Activated gamma-delta T cell (primary cell): ENCODE measurements around the gene CFDP1.
"Not testable (repeated sequence)": the region's sequence is repeated elsewhere in the genome, so short reads cannot be mapped to it uniquely, and the experiment has no call there.

Source experiments
- DNase-seq: peaks from one replicate; lab custom pipeline; 2025; lab: John Stamatoyannopoulos, UW

The CFDP1 gene

DNA sequence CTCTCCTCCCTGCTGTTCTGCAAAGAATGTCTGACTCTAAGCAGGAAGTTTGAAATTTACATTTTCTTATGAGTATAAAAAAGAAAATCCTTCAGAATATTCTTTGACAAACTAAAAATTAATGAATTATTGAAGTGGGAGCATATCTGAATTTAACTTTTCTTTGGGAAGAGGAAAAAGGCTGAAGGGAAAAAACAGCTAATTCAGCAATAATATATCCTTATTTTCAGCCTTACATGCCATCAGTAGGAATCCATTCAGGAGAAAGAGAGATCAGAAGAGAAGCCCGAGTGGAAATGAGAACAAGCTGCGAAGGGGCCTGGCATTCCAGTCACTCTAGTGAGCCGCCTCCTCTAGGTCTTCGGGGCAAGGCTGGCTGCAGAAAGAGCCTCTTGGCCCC lies 140.1 kb downstream of the CFDP1 start:
- DNase-seq, result no peak

DNA sequence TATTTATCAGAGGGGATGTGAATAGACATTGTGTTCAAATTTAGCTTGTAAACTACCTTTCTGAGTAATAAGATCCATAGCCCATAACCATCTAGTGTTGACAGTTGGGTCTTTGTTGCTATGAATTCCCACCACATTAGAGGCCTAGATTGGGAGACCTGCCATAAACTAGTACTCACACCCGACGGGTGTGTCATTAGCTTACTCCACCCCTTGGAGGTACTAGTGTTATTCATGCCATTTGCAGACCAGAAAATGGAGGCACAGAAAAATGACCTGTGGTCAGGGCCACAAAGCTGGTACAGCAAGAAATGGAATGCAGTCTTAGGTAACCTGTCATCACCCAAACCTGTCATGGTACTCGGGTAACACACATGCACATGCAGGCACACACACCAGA lies 140.6 kb downstream of the CFDP1 start:
- no peak for DNase-seq

DNA sequence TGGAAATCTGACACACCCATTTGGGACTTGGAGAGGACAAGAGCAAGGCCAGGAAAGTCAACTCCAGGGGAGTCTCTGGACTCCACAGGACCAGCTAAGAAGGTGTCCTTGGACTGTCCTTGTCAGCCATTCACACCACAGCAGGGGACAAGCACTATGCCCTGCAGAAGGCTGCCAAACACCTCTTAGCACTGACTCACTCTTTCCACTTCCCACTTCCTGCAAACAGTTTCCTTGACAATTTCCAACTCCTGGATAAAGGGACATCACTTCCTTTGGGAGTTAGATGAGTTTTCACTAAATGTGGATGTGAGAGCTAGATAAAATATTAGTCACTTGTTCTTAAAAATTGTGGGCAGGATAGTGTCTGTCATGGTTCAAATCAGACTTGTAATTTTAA lies 144.1 kb downstream of the CFDP1 start:
- DNase-seq, result no peak

DNA sequence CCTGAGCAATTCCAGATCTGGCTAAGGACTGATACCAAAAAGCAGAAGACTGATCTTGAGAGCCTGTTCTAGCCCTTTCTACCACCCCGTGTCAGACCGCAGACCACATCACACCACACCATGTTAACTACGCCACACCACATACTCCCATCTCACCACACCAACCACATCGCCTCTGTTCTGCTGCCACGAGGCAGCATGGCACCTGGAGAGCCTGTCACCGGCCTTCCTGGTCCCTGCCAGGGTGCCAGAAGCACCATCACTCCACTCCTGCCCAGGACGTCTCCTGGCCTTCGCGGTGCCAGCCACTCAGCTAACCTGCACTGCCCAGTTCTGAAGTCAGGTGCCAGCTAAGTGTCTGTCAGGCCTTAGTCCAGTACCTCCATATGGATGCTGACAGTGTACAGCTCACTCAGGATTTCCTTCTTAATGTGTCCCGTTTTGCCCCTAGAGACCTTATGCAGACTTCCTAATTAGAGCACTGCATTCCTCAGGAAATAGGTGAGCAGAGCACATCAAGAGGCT lies 144.6 kb downstream of the CFDP1 start:
- DNase-seq, result no peak

DNA sequence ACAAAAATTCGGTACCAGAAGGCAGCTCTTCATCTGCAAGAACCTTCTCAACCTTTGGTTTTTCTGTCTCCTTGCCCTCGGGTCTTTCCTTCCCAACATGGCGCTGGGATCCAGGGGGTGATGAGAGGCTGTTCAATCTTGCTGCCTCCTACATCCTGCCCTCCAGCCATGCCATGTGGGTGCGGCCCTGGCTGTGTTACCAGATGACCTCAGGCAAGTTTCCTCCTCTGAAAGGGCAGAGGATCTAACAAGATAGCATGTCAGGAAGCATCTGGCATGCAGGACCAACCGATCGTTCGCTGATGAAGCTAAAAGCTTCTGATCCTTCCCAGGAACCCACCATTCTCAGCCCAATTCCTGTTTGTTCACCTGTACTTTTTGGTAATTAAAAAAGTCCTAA lies 145.1 kb downstream of the CFDP1 start:
- DNase-seq, result no peak

DNA sequence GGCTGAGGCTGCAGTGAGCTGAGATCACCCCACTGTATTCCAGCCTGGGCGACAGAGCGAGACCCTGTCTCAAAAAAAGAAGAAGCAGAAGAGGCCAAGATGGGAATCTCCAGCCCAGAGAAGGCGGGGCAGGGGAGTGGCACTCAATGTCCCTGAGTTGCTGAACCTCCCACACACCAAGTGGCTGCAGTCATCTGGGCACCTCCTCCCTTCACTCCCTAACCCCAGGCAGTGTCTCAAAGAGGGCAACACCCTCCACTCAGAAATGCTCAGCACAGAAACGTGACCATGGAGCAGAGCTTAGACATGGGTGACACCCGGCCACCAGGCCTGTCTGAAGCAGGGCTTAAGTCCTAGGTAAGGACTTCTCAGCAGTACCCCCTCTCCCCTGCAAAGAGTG lies 145.6 kb downstream of the CFDP1 start:
- no peak for DNase-seq

DNA sequence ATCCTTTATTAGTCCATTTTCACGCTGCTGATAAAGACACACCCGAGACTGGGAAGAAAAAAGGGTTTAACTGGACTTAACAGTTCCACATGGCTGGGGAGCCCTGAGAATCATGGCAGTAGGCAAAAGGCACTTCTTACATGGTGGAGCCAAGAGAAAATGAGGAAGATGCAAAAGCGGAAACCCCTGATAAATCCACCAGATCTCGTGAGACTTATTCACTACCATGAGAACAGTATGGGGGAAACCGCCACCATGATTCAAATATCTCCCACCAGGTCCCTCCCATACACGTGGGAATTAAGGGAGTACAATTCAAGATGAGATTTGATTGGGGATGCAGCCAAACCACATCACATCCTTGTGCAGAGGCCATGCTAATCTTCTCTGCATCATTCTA lies 146.9 kb downstream of the CFDP1 start:
- DNase-seq, result no peak

DNA sequence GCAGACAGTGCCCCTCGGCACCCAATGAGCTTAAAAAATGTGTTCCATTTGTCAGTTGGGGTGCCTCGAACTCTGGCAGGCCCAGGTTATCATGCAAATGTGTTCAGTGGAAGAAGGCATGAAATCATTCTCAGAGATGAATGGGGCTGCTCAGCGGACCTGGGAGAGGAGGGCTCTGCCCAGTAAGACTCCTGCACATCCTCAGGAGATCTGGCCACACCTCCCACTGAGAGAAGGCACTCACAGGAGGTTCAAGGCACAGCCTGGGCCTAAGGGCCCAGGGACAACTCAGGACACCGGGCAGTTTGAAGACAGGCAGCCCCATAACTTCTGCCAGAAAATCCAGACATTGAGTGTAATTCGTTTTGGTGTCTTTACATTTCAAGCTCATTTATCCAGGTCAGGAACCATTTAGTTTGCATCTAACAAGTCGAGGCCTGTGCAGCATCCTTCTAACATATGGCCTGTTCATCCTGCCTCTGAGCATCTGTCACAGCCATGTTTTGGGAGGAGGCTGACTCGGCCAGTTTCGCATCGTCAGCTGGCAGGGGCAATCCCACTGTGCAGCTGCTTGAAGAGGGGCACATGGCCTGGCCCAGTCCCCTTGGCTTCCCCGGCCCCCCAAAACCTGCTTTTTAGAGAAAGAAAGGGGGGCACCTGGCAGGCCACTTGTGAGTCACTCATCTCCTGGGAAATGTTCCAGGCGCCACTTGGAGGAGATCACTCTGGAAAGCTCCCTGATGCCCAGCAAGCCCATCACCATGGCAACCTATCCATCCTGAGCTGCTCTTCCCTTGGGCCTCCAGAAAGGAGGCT lies 150.6 kb downstream of the CFDP1 start:
- no peak for DNase-seq

DNA sequence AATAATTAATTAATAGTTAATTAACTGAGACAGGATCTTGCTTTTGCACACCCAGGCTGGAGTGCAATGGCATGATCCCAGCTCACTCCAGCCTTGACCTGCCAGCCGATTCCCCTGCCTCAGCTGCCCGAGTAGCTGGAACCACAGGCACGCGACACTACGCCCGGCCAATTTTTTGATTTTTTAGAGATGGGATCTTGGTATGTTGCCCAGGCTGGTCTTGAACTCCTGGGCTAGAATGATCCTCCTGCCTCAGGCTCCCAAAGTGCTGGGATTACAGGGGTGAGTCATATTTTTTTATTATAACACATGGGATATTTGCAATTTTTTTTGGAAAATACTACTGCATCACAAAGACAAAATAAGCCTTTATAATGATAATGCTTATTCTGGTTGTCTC lies 151.5 kb downstream of the CFDP1 start:
- DNase-seq, result no peak

DNA sequence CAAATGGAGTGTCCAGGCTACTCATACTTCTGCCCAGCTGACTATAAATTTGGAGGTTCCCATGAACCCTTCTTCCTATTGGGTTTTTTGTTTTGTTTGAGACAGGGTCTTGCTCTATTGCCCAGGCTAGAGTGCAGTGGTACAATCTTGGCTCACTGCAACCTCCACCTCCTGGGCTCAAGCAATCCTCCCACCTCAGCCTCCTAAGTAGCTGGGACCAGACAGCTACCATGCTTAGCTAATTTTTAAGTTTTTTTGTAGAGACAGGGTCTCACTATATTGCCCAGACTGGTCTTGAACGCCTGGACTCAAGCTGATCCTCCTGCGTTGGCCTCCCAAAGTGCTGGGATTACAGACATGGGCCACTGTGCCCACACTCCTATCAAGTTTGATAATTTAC lies 152.3 kb downstream of the CFDP1 start:
- not testable (repeated sequence) for DNase-seq

DNA sequence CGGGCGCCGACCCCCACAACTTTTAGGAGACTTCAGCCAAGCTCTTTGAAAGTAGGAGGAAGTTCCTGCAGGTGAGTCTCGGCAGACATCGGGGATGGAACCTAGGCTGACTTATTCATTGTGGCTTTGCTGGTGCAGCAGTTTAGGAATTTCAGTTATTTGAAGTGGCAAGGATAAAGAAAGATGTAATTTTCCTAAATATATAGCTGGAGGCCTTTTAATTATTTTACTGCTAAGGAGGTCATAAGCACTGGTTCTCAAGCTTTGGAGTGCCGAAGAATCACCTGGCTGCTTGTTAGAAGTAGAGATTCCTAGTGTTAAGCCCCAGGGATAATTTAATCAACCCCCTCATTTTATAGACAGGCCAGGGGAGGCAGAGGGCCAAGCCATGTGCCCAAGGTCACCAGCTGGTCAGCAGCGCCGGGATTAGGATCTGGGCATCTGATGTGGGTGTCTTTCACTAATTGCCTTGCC lies 152.9 kb downstream of the CFDP1 start:
- DNase-seq, result no peak

DNA sequence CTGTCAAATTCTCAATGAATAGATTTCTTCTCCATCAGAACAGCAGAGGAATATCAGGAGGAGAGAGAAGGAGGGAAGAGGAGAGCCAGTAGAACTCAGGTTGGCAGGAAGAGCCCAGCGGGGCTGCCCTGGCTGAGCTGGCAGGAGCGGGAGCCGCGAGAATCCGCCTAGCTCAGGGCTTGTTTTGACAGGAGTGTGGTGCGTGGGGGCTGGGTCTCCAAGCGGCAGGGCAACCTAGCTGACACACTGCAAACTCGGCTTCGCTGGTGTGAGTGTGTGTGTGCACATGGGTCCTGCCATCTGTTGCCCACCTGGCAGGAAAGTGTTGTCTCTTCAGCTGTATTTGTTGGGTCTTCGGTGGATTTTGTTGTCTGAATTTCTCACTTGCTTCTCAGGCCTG lies 154.0 kb downstream of the CFDP1 start:
- no peak for DNase-seq

DNA sequence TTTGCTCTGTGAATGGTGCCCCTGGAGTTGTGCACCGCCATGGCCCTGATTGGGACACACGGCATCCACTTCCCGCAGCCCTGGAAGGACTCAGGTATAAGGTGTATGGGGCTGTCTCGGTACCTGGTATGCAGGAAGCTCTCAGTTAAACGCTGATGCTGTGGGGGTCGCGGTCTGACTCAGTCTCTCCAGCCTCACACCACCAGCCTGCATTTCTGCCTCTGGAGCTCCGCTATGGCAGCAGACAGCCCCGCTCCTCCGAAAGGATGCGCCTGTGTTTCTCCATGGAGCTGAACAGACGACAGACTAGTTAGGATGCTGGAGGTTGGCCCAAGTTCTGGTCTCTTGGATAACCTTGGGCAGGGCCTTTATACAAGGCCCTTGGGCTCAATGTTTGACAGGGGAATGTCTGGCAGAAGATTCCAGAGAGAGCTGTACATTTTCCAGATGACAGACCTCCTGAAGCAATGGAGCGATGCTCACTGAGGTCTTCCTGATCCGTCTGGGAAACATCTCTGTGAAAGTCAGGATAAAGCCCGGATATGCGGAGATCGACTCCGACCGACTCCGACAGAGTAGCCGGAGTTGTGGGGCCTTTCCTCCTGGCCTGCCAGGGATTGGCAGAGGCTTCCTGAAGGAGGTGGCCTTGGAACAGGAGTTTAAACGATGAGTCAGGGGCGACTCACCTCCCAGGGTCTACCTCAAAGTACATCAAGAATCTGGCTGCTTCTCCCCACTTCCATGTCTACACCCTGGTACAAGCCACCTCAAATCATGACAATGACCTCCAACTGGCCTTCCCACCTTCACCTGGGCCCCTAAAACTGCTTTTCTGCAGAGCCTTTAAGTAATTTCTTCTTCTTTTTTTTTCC lies 160.0 kb downstream of the CFDP1 start:
- no peak for DNase-seq

DNA sequence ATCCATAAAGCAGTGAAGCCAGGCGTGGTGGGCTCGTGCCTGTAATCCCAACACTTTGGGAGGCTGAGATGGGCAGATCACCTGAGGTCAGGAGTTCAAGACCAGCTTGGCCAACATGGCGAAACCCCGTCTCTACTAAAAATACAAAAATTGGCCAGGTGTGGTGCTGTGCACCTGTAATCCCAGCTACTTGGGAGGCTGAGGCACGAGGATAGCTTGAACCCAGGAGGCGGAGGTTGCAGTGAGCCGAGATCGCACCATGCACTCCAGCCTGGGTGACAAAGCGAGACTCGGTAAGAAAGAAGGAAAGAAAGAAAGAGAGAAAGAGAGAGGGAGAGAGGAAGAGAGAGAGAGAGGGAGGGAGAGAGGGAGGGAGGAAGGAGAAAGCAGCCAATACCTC lies 160.7 kb downstream of the CFDP1 start:
- not testable (repeated sequence) for DNase-seq

DNA sequence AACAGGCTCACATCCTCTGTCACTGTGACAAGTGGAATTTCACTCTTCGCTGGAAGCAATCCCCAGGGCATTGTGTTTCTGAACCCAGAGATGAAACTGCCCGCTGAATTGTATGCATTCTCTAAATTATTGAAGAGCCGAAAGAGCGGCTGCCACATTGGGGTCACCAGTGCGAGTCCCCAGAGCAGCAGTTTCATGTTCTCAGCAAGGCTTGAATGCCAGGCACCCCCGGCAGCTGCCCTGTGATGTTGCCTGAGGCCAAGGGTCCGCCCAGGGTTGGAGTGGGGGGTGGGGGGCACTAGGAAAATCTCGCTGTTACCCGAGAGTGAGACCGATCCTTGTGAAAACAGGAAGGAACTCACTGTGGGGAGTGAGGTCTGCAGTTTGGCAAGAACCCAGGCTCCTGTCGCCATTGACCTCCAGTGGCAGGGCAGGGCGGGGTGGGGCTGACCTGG lies 161.2 kb downstream of the CFDP1 start:
- DNase-seq, result no peak

DNA sequence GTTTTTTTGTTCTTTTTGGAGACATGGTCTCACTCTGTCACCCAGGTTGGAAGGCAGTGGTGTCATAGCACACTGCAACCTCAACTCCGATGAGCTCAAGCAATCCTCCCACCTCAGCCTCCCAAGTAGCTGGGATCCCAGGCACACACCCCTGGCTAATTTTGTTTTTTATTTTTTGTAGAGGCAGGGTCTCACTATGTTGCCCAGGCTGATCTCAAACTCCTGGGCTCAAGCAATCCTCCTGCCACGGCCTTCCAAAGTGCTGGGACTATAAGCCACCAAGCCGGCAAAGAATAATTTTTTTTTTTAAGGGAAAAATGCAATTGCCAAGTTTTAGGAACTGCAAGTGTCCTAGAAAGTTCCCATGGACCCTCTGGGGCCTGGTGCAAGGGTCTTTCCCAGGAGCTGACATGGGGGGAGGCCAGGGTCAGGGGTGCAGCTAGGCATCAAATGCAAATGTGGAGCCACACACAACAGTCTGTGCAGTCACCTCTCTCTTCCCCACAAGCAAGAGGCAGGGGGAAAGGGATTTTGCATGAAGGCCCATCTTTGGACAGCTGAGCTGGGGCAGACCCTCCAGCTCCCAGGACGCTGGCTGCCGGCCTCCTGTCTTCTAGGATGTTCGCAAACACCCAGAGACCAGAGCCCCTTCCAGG lies 161.7 kb downstream of the CFDP1 start:
- no peak for DNase-seq

DNA sequence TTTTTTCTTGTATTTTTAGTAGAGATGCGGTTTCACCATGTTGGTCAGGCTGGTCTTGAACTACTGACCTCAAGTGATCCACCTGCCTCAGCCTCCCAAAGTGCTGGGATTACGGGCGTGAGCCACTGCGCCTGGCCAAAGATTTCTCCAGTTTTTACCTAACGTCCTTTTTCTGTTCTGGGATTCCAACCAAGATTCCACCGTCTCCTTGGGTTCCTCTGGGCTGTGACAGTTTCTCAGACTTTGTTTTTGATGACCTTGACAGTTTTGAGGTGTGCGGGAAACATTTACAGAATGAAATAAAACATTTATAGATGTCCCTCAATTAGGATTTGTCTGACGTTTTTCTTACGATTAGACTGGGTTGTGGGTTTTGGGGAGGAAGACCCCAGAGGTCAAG lies 163.9 kb downstream of the CFDP1 start:
- not testable (repeated sequence) for DNase-seq

DNA sequence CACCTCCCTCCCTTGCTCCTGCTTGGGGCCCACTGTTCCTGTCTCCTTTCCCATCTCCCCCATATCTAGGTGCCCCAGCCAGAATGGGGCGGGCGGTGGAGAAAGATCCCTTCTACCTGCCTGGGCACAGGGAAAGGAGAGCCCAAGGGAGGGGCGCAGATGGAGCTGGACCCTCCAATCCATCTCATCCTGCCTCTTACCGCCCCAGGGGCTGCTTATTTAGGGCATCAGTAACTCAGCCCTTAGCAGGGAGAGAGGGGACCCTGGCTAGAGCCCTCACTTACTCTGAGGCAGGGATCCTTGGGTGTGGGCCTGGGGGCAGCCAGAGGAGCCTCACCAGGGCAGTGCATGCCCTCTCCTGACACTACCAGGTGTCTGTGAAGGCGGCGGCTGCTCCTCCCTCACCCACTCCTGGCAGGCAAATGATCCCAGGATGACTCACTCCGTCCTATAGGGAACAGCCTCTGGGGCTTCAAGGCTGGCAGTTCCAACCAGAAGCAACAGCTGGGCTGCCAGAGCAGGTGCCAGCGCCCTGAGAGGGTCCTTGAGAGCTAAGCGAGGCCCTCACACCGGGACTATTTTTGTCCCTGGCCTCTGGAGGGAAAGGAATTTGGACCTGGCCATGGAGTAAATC lies 165.6 kb downstream of the CFDP1 start:
- DNase-seq, result no peak

DNA sequence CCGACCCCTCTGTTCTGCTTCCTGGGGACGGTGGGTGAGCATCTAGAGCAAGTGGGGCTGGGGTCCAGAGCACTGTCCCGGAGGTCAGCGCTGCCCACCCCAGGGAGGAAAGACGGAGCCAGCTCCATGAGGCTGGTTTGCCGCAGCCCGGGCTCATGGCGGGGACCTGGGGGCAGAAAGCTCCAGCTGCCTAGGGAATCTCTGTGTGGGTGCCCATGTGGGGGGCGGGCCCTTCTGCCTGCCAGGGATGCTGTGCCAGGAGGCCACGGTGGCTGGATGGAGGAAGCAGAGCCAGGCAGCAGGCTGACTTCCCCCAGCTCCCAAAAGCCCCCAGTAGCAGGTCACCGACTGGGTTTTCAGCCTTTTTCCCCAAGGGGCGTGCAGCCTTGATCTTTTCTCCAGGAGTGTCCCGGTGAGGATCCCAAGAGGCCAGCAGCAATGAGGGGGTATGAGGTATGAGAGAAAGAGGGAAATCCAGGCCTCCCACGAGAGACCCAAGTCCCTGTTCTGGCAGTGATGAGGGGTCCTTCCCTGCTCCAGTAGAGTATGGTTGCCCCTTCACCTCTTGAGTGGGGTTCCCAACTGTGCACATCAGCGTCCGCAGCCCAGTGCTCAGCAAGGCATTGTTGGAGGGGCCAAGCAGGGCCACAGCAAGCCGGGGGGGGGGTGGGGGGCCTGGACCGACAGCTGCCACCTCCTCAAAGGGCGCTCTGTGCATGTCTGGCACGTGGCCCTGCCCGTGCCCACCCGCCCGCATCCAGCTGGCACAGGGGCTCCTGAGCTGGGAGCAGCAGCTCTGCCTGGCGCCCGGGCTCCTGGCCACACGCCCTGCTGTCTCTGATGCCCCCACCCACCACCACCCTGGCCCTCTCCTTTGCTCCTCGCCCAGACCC lies 166.3 kb downstream of the CFDP1 start:
- no peak for DNase-seq

DNA sequence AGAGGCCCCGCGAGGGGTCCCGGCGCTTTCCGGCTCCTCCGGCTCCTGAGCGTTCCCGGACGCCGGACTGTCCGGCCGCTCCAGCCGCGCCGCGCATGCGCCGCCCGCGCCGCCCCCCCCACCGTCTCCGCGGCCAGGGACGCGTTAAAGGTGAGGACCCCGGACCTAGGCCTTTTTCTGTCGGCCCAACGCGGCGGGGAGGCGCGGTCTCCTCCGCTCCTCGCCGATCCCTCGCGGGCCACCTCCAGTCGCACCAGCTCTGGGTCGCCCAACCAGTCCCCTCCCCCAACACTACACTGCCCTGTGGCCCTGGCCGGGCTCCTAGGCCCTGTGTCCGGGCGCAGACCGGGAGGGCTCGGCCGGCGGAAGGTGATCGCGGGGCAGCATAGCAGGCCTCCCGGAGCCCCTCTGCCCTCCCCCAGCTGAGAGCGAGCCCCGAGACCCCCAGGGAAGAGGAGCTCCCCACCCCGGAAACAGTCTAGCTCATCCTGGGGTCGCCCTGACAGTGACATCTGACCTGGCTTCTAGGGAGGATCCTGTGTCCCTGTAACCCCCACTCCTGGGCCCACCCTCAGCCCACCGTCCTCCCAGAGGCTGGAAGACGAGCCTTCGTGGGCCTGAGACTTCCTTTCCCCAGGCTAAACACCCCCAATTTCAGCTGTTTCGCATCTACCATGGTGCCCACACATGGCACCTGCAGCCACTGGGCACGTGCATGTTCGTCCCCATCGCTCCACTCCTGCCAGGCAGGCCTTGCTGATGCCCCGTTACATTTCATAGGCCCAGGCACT lies 167.2 kb downstream of the CFDP1 start:
- DNase-seq, result no peak
